PFSK-1 (cell line): ENCODE results near the gene BCL11B.

ENCODE experiments used
- POLR2AphosphoS5 ChIP-seq: IDR thresholded peaks from 2 replicates; pipeline ENCODE4 v1.6.1; 2012; ENCODE audit warnings: low read depth, mild to moderate bottlenecking, control low read depth, low read length, moderate library complexity
- TAF1 ChIP-seq: IDR thresholded peaks from 2 replicates; pipeline ENCODE4 v1.6.1; 2012; ENCODE audit warnings: low read length, control low read depth, borderline replicate concordance; ENCODE audit not compliant: insufficient read depth

- TF ChIP-seq TAF1, result no peak
- TF ChIP-seq POLR2AphosphoS5, result no peak
Measured at GRCh38 chr14:99244941-99245563, 26.9 kb downstream of the BCL11B start.
